Liver (tissue), 9 donors: ENCODE data around the gene CTNND1. TPM values are rescaled to one million over a fixed set of nuclear protein-coding genes. Genes with fewer than 3 reads are reported as not detected.

ENCODE experiments used
- DNase-seq: peaks from one replicate; pipeline ENCODE4 v3.0.0-alpha.2; 2017; ENCODE audit warnings: low spot score
- H3K27ac ChIP-seq, 2 donors: one replicate each; pipeline ENCODE4 v1.7.0; 2013; ENCODE audit warnings: inconsistent platforms in 2 of 2, low read length in 2 of 2, control low read depth in 1 of 2, low read depth in 1 of 2, mild to moderate bottlenecking in 1 of 2
- H3K27me3 ChIP-seq, 4 donors: one replicate each; pipeline versions ENCODE4 v1.6.1 to v1.7.0; 2013; ENCODE audit warnings: low read length in 3 of 4, inconsistent platforms in 1 of 4, mild to moderate bottlenecking in 1 of 4, moderate library complexity in 1 of 4; ENCODE audit not compliant: control insufficient read depth in 4 of 4, insufficient read depth in 4 of 4
- H3K36me3 ChIP-seq, 4 donors: one replicate each; pipeline versions ENCODE4 v1.6.1 to v1.7.0; 2013; ENCODE audit warnings: low read length in 3 of 4, mild to moderate bottlenecking in 3 of 4, low read depth in 1 of 4, moderate library complexity in 1 of 4; ENCODE audit not compliant: control insufficient read depth in 4 of 4, insufficient read depth in 3 of 4
- H3K4me1 ChIP-seq, 4 donors: one replicate each; pipeline versions ENCODE4 v1.6.1 to v1.7.0; 2013; ENCODE audit warnings: low read length in 3 of 4, mild to moderate bottlenecking in 3 of 4, moderate library complexity in 1 of 4; ENCODE audit not compliant: control insufficient read depth in 4 of 4, insufficient read depth in 4 of 4
- H3K4me3 ChIP-seq, 3 donors: one replicate each; pipeline versions ENCODE4 v1.6.1 to v1.7.0; 2013; ENCODE audit warnings: low read length in 3 of 3, control low read depth in 1 of 3, low read depth in 1 of 3, mild to moderate bottlenecking in 1 of 3
- H3K9ac ChIP-seq, 2 donors: one replicate each; pipeline ENCODE4 v1.7.0; 2013; ENCODE audit warnings: low read length in 2 of 2, mild to moderate bottlenecking in 2 of 2, moderate library complexity in 2 of 2, control low read depth in 1 of 2, low read depth in 1 of 2
- H3K9me3 ChIP-seq, 4 donors: one replicate each; pipeline versions ENCODE4 v1.6.1 to v1.7.0; 2013; ENCODE audit warnings: low read length in 3 of 4; ENCODE audit not compliant: control insufficient read depth in 4 of 4
- ATF3 ChIP-seq: IDR thresholded peaks from 2 replicates; pipeline ENCODE4 v1.6.1; 2016; ENCODE audit warnings: antibody characterized with exemption
- CTCF ChIP-seq: fragments of 150-350 bp; IDR thresholded peaks from 2 replicates; pipeline ENCODE4 v1.5.1; 2017; ENCODE audit warnings: improper control_type of control experiment, low read depth, low read length; ENCODE audit not compliant: missing input control
- EGR1 ChIP-seq, 2 donors: IDR thresholded peaks; 2 replicates each; pipeline ENCODE4 v1.6.1; 2016 to 2018; ENCODE audit warnings: antibody characterized with exemption in 2 of 2, low read depth in 2 of 2
- FOXA1 ChIP-seq: IDR thresholded peaks from 2 replicates; pipeline ENCODE4 v1.6.1; 2016; ENCODE audit warnings: antibody characterized with exemption
- GABPA ChIP-seq, 2 donors: IDR thresholded peaks in 1 of 2; conservative IDR thresholded peaks in 1 of 2; 2 replicates each; pipeline ENCODE4 v1.6.1; 2016; ENCODE audit warnings: antibody characterized with exemption in 2 of 2, mild to moderate bottlenecking in 1 of 2, moderate library complexity in 1 of 2
- HNF4G ChIP-seq: IDR thresholded peaks from 2 replicates; pipeline ENCODE4 v1.6.1; 2016; ENCODE audit warnings: antibody characterized with exemption
- MAX ChIP-seq: IDR thresholded peaks from 2 replicates; pipeline ENCODE4 v1.6.1; 2016; ENCODE audit warnings: antibody characterized with exemption
- RAD21 ChIP-seq, 2 donors: IDR thresholded peaks; 2 replicates each; pipeline ENCODE4 v1.6.1; 2016; ENCODE audit warnings: antibody characterized with exemption in 2 of 2, mild to moderate bottlenecking in 2 of 2
- REST ChIP-seq: IDR thresholded peaks from 2 replicates; pipeline ENCODE4 v1.6.1; 2016; ENCODE audit warnings: antibody characterized with exemption, mild to moderate bottlenecking
- RXRA ChIP-seq, 2 donors: IDR thresholded peaks; 2 replicates each; pipeline ENCODE4 v1.6.1; 2017 to 2018; ENCODE audit warnings: antibody characterized with exemption in 2 of 2, mild to moderate bottlenecking in 1 of 2
- SP1 ChIP-seq: IDR thresholded peaks from 2 replicates; pipeline ENCODE4 v1.6.1; 2018; ENCODE audit warnings: antibody characterized with exemption, mild to moderate bottlenecking
- YY1 ChIP-seq: IDR thresholded peaks from 2 replicates; pipeline ENCODE4 v1.6.1; 2016; ENCODE audit warnings: antibody characterized with exemption, mild to moderate bottlenecking
- WGBS: extraction: QIAGEN DNeasy Blood & Tissue Kit; methylation state at CpG from one replicate; pipeline ENCODE4 v1.1.7; 2013; 5-methylcytosine and 5-hydroxymethylcytosine counted together
- polyA plus RNA-seq, 2 donors: library from polyadenylated mRNA; stranded (reverse) in 1 of 2; unstranded in 1 of 2; fragments of 200-250 nt in 1 of 2; fragments of >200 nt in 1 of 2; fragmentation: Nextera tagmentation in 1 of 2; extraction: Ambion mirVana in 1 of 2; gene quantifications; one replicate each; pipeline versions ENCODE4 v1.2.1 to v1.2.3, GENCODE V29; 2013 to 2015
- total RNA-seq, 2 donors: library from RNA; depleted of rRNA; stranded (reverse); fragments of >200 nt; gene quantifications; one replicate each; pipeline ENCODE4 v1.2.3, GENCODE V29; 2014
- donor health status: healthy.
- donor health status: healthy.
- donor health status: healthy.
- donor health status: healthy.
- donor health status: healthy.

The CTNND1 gene
- total and polyA plus RNA-seq, 4 donors, result 21.5 to 97.1 (median 58.0) TPM

- peaks cover 0 to 6% (median under 1%) of the 10 kb centered on the region in 4 donors for H3K4me1 ChIP-seq
- H3K4me3 ChIP-seq, result no peak overlapping the region
- H3K27ac ChIP-seq, result no peak overlapping the region
- 78% methylated on average over 3 of the region's 3 CpGs for WGBS
- H3K9me3 ChIP-seq, result no peaks in the 10 kb centered on the region
- no peaks in the 10 kb centered on the region for H3K27me3 ChIP-seq
- no peak overlapping the region for H3K9ac ChIP-seq
- TF ChIP-seq RXRA (IDR thresholded peaks at IDR 0.05) (no peak), REST (no peak), MAX (no peak), CTCF (no peak), EGR1 (IDR thresholded peaks at IDR 0.05; ENCODE audit: low read depth in 2 of 2) (no peak), FOXA1 (no peak), SP1 (no peak), HNF4G (no peak), ATF3 (no peak), YY1 (no peak)
- DNase-seq, result no peak
- H3K36me3 ChIP-seq, result no peaks in the 10 kb centered on the region
Observed at GRCh38 chr11:57758174-57758573, 3.4 kb upstream of the CTNND1 start.

GRCh38 chr11:57762235-57762861 lies 746 bp downstream of the CTNND1 start:
- peaks cover 2 to 36% (median 28%) of the 10 kb centered on the region in 4 donors for H3K4me1 ChIP-seq
- no peaks in the 10 kb centered on the region for H3K9me3 ChIP-seq
- DNase-seq, result no peak
- peak overlapping the region; percentile 88 to 97 for H3K27ac ChIP-seq
- 4% methylated on average over 9 of the region's 9 CpGs for WGBS
- TF ChIP-seq EGR1 (IDR thresholded peaks at IDR 0.05; ENCODE audit: low read depth in 2 of 2), result no peak
- TF ChIP-seq RXRA (IDR thresholded peaks at IDR 0.05), result no peak
- no peak for TF ChIP-seq GABPA (IDR thresholded peaks at IDR 0.05 in 1 of 2, conservative IDR thresholded peaks at IDR 0.05 in 1 of 2)
- no peak for TF ChIP-seq YY1
- TF ChIP-seq RAD21 (IDR thresholded peaks at IDR 0.05), result peak in 1 of 2 donors; percentile 13
- H3K27me3 ChIP-seq, result no peaks in the 10 kb centered on the region
- no peaks in the 10 kb centered on the region for H3K36me3 ChIP-seq
- peak overlapping the region; percentile 95 to 100 for H3K9ac ChIP-seq
- H3K4me3 ChIP-seq, result peak overlapping the region; percentile 74 to 95 (median 91)
